ENCODE measurements around the gene IQGAP1. TPM values are rescaled to one million over a fixed set of nuclear protein-coding genes. Genes with fewer than 3 reads are reported as not detected.

IQGAP1 gene
- total RNA-seq, 4 donors from 2014 or later = 238 to 358 (median 282) TPM

GRCh38 chr15:90396321-90396720 is 8.3 kb downstream of the IQGAP1 start:
- TF ChIP-seq POLR2A (IDR thresholded peaks at IDR 0.05) (no peak), EP300 (IDR thresholded peaks at IDR 0.05) (no peak)
- TF ChIP-seq, protein P1, sequence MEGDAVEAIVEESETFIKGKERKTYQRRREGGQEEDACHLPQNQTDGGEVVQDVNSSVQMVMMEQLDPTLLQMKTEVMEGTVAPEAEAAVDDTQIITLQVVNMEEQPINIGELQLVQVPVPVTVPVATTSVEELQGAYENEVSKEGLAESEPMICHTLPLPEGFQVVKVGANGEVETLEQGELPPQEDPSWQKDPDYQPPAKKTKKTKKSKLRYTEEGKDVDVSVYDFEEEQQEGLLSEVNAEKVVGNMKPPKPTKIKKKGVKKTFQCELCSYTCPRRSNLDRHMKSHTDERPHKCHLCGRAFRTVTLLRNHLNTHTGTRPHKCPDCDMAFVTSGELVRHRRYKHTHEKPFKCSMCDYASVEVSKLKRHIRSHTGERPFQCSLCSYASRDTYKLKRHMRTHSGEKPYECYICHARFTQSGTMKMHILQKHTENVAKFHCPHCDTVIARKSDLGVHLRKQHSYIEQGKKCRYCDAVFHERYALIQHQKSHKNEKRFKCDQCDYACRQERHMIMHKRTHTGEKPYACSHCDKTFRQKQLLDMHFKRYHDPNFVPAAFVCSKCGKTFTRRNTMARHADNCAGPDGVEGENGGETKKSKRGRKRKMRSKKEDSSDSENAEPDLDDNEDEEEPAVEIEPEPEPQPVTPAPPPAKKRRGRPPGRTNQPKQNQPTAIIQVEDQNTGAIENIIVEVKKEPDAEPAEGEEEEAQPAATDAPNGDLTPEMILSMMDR (IDR thresholded peaks at IDR 0.05) = no peak
- Histone ChIP-seq H3K27me3 (no peaks in the 10 kb centered on the region), H3K4me1 (peaks cover under 1 to 85% (median 47%) of the 10 kb centered on the region in 4 donors), H3K4me3 (no peak overlapping the region), H3K9me3 (no peaks in the 10 kb centered on the region), H3K27ac (peak overlapping the region in 1 of 4 donors; percentile 18), H3K36me3 (peaks cover 0 to 15% (median 0%) of the 10 kb centered on the region in 3 donors)
- WGBS, 2 donors = 77 to 84% methylated on average over 4 of the region's 4 CpGs
- no peak for DNase-seq (ENCODE audit: low spot score in 2 of 2)

GRCh38 chr15:90400005-90400758 is 12.1 kb downstream of the IQGAP1 start:
- H3K4me3 ChIP-seq = peak overlapping the region in 1 of 4 donors; percentile 2
- H3K4me1 ChIP-seq = peaks cover 10 to 85% (median 47%) of the 10 kb centered on the region in 4 donors
- H3K27ac ChIP-seq = peak overlapping the region; percentile 47 to 93 (median 84)
- H3K27me3 ChIP-seq = no peaks in the 10 kb centered on the region
- H3K36me3 ChIP-seq = no peaks in the 10 kb centered on the region
- DNase-seq (ENCODE audit: low spot score in 2 of 2) = no peak
- TF ChIP-seq EP300 (IDR thresholded peaks at IDR 0.05) = no peak
- TF ChIP-seq, protein P1 (IDR thresholded peaks at IDR 0.05) = no peak
- no peak for TF ChIP-seq POLR2A (IDR thresholded peaks at IDR 0.05)
- 62 to 64% methylated on average over 7 of the region's 7 CpGs for WGBS, 2 donors
- no peaks in the 10 kb centered on the region for H3K9me3 ChIP-seq

DNA sequence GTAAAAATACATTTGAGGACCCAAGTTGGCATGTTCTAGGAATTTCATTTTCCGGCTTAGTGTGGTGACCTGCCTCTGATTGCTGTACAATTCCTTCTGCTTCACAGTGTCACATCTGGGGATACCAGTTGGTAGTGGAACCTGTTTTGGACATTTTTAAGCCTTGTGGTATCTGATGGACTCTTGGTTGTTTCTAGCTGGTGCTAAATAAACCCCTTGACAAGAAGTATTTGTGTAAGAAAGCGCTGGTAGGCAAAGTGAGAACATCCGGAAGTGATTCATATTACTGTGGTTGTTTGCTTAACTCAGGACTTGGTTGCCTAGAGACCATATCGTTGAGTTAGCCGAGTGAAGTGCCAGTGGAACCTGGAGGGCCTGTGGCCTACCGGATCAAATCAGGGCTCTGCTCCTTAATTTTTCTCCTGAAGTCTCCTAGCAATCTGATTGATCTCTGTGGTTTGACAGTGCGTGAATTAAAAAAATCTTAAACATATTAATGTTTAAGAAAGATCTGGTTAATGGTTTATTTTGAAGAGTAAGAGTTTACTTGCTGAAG is 12.8 kb downstream of the IQGAP1 start:
- Histone ChIP-seq H3K9me3 (no peaks in the 10 kb centered on the region), H3K36me3 (no peaks in the 10 kb centered on the region), H3K4me3 (peak overlapping the region in 1 of 4 donors; percentile 2), H3K27ac (peak overlapping the region; percentile 47 to 93 (median 84)), H3K27me3 (no peaks in the 10 kb centered on the region), H3K4me1 (peaks cover 10 to 86% (median 46%) of the 10 kb centered on the region in 4 donors)
- TF ChIP-seq EP300 (IDR thresholded peaks at IDR 0.05) (peak; percentile 56 to 80), POLR2A (IDR thresholded peaks at IDR 0.05) (no peak)
- TF ChIP-seq, protein P1 (IDR thresholded peaks at IDR 0.05) = no peak
- WGBS, 2 donors = 11 to 16% methylated on average over 7 of the region's 7 CpGs
- DNase-seq (ENCODE audit: low spot score in 2 of 2) = peak in 1 of 2 donors; percentile 61

DNA sequence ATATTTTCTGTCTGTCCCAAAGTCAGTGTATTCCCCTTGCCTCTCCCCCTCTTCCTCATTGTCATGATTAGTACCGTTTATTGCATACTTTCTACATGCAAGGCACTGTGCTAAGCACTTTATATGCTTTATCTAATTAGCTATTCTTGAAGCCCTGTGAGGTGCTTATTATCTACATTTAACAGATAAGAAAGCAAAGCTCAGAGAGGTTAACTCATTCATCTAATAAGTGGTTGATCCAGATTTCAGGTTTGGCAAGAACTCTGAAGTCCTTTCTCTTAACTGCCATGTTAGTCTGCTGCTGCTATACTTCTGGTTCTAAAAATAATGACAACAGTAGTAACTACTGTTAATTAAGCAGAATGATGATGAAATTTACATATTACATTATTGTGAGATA is 13.5 kb downstream of the IQGAP1 start:
- Histone ChIP-seq H3K9me3 (no peaks in the 10 kb centered on the region), H3K36me3 (no peaks in the 10 kb centered on the region), H3K4me3 (no peak overlapping the region), H3K27me3 (no peaks in the 10 kb centered on the region), H3K4me1 (peaks cover 10 to 86% (median 46%) of the 10 kb centered on the region in 4 donors), H3K27ac (peak overlapping the region; percentile 47 to 93 (median 84))
- no peak for DNase-seq (ENCODE audit: low spot score in 2 of 2)
- 13 to 14% methylated on average over 1 of the region's 1 CpG for WGBS, 2 donors
- no peak for TF ChIP-seq EP300 (IDR thresholded peaks at IDR 0.05)
- no peak for TF ChIP-seq POLR2A (IDR thresholded peaks at IDR 0.05)
- TF ChIP-seq, protein P1 (IDR thresholded peaks at IDR 0.05) = no peak

GRCh38 chr15:90402223-90402622 is 14.2 kb downstream of the IQGAP1 start:
- TF ChIP-seq, protein P1 (IDR thresholded peaks at IDR 0.05) = no peak
- TF ChIP-seq EP300 (IDR thresholded peaks at IDR 0.05) = peak in 1 of 2 donors; percentile 76
- Histone ChIP-seq H3K36me3 (no peaks in the 10 kb centered on the region), H3K4me1 (peaks cover 10 to 86% (median 51%) of the 10 kb centered on the region in 4 donors), H3K4me3 (no peak overlapping the region), H3K27me3 (no peaks in the 10 kb centered on the region), H3K27ac (peak overlapping the region; percentile 47 to 93 (median 84)), H3K9me3 (no peaks in the 10 kb centered on the region)
- DNase-seq (ENCODE audit: low spot score in 2 of 2) = peak in 1 of 2 donors; percentile 48
